ENCODE results near the gene TADA2B. TPM values are rescaled to one million over a fixed set of nuclear protein-coding genes. Genes with fewer than 3 reads are reported as not detected.
A peak's percentile ranks its signal among the peaks of the same experiment; 100 is the strongest.

TADA2B gene
- total RNA-seq, 1 experiment from 2014 or later: 6.9 TPM

DNA sequence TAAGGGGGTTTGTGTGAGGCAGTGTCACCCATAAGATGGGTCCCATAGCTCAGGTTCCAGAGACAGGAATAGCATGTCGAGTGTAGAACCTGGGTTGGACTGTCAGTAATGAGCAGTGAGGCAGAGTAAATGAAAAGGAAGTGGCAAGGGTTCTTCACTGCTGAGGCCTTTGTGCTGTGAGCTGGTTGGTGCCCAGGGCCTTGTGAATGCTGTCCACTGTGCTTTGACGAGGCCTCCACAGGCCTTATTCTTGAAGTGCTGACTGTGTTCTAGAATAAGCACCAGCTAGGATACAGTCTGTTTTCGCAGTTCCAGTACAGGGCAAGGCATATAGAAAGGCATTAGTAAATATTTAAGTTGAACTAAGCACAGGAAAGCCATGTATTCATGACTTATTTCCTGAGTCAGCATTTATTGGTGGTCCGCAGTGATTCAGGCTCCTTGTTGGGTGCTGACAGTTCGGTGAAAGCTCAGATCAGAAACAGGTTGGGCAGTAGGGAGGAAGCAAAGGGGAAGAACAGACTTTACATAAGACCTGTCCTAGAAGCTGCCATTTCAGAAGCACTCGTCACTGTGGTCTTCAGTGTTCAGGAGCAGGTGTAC, 25.6 kb upstream of the TADA2B start:
- no peak for DNase-seq (ENCODE audit: low spot score)

DNA sequence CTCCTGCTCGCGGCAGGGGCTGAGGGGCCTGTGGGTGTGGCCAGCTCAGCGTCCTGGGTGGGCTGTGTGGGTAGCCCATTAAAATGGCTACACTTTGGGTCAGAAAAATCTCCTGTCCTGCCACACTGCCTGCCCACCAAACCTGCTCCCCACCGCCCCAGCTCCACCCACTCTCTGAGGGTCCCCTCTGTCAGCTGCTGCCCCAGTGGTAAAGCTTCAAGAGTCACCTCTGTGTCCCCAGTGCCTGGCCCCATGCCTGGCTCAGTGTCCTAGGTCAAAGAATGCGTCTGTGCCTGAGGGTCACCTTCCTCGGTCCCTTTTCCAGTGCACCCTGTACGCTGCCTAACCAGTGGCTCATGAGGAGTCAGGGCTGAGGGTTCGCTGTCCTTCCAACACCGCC, 24.9 kb upstream of the TADA2B start:
- DNase-seq (ENCODE audit: low spot score): no peak

DNA sequence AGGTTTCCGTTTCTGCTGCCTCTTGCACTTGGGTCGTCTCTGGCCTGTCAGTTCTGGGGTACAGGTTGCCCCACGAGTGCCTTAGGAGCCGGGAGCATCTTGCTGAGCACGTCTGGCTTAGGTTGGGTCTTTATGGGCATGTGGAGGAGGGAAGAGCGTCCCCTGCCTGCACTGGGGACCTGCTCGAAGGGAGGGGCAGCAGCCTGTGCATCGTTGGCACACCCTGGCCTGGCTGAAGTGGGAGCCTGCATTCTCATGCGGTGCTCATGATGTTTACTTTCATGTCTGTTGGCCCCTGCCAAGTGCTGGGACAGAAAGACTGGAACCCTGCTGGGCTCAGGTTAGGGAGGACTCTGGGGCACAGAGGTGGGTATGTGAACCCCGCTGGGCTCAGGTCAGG, 23.8 kb upstream of the TADA2B start:
- no peak for DNase-seq (ENCODE audit: low spot score)

DNA sequence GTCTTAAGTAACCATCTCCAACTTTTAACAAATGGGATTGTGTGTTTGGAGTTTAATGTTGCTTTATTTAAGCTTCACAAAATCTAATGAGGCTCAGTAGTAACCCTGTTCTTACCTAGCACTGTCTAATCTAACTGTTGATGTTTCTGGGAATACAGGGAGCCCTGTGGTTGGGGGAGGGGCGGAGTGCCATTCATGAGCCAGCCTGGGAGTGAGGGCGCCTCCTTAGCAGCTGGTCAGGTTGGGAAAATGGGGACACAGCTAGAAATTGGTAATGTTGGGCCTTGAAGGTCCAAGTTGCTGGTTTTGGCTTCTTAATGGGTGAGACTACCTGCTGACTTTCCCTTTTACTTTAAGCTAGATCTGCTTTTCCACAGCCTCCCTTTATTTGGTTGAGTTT, 22.9 kb upstream of the TADA2B start:
- DNase-seq (ENCODE audit: low spot score): no peak

DNA sequence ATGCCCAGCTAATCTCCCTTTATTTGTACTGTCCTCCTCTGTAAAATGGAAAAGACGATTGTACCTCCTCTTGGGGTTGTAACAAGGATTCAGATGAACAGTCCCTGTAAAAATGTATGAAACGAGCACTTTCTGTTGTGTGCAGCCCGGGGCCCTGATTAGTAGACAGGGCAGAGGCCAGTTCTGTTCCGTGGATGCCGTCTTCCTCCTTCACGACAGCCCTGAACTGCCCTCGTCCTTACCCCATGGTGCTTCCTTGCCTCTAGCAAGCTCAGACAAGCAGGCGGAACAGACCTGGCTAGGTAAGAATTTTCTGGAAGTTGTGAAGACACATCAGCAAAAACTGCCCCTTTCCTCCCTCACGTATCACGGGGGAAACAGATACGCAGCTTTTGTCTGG, 22.3 kb upstream of the TADA2B start:
- DNase-seq (ENCODE audit: low spot score): no peak

DNA sequence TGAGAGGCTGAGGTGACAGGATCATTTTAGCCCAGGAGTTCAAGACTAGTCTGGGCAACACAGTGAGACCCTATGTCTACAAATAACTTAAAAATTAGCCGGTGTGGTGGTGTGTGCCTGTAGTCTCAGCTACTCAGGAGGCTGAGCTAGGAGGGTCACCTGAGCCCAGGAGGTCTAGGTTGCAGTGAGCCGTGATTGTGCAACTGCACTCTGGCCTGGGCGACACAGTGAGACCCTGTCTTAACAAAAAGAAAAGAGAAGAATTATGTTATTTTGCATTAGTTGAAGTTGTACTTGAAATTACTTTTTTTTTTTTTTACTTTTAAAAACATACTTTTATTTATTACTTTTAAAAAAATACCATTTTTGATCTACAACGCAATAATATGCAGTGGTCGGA, 21.8 kb upstream of the TADA2B start:
- DNase-seq (ENCODE audit: low spot score): no peak

DNA sequence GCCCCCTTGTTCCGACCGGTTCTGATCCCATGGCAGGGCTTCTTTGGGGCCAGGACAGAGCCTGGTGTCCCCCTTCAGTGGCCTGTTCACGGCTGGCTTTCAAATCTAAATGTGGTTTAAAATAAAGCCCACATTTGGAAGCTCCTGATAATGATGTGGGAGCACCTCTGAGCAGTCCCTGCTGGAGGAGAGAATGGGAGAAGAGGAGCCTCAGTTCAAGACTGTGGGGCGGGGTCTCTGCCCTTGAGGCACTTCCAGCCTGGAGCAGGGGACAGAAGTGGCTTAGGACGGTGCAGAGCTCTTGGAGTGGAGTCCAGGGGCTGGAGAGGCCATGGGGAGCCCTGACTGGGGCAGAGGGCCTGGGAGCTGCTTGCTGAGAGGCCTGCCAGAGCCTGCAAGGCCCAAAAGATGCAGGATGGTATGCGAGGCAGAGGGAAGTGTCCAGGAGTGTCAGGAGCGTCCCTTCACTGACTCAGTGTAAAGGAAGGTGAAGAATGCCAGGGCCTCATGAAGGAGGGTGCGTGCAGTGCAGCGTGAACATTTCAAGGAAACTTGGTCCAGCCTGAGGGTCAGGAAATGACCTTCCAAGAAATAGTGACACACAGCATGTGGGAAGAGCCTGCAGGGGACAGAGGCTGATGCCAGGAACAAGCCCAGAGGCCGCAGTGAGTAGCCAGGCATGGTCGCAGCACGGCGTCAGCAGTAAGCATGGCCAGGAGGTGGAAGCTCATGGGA, 21.1 kb upstream of the TADA2B start:
- peak; percentile 53 for DNase-seq (ENCODE audit: low spot score)

DNA sequence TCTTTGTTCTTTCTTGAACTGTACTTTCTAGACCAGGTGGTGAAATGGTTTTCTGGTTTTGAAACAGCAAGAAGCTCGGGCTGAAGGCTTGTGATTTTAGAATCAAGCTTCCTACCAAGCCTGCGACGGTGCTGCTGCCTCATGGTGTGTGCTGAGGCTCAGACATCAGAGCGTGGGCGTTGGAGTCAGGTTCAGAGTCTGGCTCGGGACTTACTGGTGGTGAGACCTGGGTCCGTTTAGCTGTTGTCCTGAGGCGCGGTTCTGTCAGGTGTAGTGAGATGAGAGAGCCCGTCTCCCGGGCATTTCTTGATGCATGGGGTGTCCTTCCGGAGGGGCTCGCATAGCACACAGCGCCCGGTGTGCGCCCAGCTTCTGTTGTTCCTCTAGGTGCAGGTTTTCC, 19.7 kb upstream of the TADA2B start:
- no peak for DNase-seq (ENCODE audit: low spot score)

DNA sequence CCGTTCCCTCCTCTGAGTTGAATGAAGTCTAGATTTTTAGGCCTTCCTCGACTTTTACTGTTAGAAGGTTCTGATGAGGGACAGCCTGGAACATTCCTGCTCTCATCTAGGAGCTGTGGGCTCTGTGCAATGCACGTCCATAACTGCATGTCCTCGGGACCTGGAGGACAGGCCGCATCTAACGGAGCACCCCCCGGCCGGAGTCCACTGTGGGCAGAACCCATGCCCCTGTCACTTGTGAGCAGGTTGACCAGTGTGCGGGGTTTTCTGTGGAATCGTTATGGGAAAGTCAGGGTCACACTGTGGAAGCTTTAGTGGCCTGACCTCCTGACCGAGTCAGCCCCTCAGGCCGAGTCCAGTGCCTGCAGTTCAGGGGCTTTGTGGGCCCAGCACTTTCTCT, 19.3 kb upstream of the TADA2B start:
- no peak for DNase-seq (ENCODE audit: low spot score)

DNA sequence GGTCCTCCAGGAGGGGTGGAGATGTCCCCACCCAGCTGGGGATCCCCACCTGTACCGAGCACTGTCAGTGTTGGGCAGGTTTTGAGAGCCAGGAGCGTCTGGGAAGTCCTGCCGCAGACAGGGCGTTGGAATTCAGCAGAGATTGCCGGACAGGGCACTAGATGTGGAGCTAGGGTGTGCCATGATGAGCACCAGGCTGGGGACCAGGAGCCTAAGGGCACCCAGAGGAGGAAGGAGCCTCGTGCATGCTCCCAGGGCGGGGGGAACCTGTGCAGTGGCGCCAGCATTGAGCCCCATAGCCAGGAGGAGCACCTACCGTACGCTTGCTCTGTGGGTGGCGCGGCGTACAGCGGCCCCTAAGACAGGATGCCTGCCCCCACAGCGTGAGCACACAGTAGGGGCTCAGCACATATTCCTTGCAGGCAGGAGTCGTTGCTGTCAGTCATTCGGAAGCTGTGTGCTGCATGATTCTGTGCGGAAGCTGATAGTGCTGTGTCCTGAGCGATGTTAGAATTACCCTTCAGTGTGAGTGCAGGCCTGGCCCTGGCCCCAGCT, 18.8 kb upstream of the TADA2B start:
- DNase-seq (ENCODE audit: low spot score): no peak

DNA sequence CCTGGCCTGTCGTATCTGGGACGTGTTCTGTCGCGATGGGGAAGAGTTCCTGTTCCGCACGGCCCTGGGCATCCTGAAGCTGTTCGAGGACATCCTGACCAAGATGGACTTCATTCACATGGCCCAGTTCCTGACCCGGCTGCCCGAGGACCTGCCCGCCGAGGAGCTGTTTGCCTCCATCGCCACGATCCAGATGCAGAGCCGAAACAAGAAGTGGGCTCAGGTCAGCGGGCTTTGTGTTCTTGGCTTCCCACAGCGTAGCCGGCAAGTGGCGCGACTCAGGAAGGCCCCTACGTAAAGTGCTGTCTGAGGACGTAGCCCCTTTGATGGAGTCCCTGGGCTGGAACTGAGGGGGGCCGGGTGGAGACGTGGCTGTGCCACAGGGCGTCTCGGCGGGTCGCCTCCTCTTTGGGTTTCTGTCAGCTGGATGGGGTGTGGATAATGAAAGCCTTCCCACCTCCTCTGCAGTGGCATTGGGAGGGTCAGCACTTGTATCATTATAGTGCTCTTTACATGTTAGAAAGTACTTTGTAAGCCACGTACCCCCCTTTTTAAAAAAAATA, 18.1 kb upstream of the TADA2B start:
- DNase-seq (ENCODE audit: low spot score): no peak

DNA sequence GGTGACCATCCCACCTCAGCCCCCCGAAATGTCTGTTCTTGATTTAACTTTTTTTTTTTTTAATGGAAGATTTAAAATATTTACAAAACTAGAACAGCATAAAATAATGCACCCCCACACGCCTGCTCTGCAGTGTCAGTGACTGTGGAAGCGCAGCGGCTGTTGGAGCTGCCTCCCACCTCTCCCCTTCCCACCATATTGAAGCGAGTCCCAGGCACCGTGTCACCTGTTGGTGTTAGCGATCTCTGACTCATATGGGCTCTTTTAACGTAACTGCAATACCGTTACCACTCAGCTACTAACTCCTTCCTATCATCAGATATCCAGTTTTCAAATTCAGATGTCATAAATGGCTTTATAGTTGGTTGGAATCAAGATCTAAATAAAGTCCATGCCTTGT, 17.1 kb upstream of the TADA2B start:
- DNase-seq (ENCODE audit: low spot score): no peak

DNA sequence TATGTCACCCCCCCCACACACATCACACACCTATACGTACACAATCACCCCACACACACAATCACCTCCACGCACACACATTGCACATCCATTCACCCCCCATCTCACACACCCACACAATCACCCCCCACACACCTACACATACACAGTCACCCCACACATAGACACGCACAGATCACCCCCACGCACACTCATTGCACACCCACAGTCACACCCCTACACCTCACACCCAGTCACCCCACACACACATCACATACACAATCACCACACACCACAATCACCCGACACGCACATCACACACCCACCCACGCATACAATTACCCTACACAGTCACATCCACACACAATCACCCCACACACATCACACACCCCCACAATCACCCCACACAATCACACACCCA, 15.9 kb upstream of the TADA2B start:
- DNase-seq (ENCODE audit: low spot score): no peak

DNA sequence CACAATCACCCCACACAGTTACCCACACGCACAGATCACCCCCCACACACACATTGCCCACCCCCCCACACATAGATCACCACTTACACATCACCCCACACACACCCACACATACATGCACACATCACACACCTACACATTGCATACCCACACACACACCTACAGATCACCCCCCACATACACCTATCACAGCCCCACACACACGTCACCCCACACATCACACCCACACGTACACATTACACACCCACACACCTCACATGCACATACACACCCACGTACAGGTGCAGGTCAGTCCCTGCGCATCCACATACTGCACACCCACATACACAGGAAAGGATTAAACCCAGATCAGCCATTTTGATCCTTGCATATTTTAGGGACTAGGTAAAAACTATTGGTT, 15.3 kb upstream of the TADA2B start:
- no peak for DNase-seq (ENCODE audit: low spot score)

DNA sequence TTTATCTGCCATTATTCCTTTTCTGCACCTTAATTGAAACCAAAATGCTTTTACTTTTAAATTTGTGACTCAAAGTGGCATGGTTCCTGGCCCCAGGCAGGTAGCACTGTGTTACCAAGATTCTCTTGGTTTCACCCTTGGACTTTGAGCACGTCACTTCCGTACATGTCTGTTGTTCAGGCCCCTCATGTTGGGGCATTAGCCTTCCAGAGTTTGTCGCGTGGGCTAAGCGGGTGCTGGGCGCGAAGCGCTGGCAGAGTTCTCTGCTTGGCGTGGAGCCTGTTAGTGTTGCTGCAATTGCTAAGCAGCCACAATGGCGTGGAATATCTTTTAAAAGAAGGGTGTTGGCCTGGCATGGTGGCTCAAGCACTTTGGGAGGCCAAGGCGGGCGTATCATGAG, 14.0 kb upstream of the TADA2B start:
- no peak for DNase-seq (ENCODE audit: low spot score)

DNA sequence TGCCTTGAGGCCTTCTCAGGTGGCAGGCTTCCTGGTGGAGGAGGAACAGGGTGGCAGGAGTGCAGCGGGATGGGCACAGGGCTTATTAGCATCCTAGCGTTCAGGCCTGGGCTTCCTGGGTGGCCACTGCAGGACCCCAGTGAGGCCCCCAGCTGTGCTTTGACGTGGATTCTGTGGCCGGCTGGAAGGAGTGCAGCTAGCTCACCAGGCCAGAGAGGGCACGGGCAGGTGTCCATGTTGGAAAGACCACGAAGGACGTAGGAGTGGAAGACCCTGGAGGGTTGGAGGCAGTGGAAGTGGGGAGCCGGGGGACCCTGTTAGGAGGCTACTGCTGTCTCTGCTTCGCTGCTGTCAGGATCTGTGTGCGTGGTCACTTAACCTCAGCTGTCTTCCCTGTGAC, 13.3 kb upstream of the TADA2B start:
- DNase-seq (ENCODE audit: low spot score): no peak

DNA sequence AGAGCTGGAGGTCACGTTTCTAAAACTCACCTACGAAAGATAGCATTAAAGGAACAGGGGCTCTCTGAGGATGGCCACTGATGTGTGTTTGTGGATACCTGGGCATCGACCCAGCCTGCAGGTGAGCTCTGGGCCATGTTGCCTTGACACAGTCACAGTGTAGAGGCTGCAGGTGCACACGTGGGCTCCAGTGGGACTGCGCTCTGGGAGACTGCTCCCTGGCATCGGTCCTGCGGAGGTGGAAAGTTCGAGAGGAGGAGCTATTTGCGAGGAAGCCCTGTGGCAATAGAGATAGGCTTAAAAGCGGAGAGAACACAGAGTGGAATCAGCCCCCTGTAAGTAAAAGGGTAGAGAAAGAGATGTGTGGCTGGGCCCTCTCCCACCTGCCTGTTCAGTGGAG, 12.3 kb upstream of the TADA2B start:
- no peak for DNase-seq (ENCODE audit: low spot score)

DNA sequence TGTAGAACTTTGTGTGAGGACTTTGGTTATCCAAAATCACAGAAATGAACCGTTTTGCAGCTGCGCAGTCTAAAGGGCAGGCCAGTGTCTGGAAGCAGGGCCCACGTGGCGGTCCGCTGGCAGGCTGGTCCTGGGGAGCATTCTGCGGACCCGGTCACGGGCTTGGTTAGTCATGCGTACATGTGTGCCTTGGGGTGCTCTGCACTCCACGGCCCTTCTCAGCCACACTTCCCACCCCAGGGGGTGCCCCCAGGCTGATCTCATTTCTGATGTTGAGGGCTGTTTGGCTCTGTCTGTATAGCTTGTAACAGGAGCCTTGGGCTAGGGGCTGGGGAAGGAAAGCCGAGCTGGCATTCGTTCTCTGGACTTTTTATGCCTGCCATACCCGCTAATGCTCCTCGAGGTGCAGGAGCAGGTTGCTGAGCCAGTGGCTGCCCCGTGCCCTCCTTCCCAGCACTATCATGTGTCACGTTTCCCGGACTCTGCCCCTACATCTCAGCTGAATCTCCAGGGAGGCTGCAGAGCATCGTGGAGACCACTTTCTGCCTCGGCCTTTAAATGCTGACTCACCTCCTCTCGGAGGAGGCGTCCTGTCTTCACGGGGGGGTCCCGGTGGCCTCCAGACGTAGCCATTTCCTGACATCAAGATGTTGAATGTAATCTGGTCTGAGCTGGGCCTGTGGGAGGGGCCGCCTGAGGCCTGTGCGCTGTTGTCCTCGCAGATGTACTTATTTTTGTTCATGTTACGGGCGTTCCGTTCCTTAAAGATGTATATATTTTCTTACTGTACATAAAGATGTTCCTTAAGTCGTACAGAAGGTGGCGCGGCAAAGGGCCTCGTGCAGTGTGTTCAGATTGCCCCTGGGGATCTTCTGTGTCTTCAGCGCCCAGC, 11.4 kb upstream of the TADA2B start:
- no peak for DNase-seq (ENCODE audit: low spot score)

DNA sequence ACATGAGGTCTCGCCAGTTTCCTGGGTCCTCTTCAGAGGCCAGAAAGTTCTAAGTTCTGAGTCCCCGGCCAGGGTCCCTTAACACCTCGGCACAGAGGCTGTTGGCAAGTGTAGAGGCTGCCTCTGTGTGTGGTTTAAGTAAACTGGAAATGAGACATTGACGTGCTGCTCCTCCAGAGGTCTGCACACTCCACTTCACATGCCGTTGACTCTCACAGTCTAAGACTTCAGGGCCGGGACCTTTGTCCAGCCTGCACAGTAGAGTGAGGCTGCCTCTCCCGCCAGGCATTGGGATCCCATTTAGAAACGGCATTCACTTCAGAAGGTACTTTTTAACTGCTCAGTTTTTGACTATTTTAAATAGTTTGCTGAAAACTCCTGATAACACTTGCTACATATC, 10.6 kb upstream of the TADA2B start:
- no peak for DNase-seq (ENCODE audit: low spot score)

DNA sequence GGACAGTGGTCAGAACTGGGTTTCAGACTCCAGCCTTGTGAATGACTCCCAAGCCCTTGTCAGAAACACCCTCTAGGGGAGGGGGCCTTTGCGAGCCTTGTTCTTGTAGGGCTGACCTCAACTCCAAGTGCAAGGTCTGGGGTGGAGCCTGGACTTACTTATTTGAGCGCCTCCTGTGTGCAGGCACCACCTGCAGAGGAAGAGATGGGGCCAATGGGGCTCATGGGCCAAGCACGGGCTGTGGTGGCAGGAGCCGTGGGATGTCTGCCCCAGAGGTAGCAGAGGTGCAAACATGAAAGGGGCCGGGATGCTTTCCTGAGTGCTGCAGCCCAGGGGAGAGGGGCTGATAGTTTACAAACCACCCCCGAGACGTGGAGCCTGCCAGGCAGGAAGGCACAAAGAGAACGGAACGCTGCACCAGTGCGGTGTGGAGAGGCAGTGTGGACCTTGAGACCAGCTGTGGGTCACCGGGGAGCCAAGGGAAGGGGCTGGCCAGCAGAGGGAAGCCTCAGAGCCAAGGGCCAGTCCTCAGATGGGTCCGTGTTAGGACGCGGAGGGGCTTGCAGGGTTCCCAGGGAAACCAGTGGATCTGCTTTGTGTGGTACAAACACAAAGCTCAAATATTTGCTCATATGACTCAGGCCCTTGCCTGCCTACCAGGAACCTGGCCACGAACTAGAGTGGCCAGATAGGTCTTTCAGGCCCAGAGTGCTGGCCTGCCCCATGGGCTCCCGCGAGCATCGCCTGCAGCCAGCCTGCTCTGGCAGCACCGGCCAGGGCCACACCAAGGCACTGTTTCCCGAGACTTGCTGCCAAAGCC, 8.7 kb upstream of the TADA2B start:
- no peak for DNase-seq (ENCODE audit: low spot score)

DNA sequence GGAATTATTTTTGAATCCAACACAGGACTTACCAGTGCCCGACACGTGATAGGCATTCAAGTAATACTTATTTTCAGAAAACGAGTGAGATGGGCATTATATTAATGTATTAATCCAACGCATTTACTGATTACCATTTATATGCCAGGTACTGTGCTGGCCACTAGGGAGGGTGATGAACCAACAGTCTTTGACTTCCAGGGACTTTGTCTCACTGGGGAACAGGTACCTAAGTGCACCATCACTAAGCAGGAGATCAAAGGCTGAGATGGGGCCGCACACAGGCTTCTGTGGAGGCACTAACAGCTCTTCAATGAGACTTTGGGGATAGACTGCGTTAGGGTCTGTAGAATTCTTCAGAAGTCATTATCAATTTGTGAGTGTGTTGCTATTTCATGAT, 5.7 kb upstream of the TADA2B start:
- no peak for DNase-seq (ENCODE audit: low spot score)
